ENCODE data around the gene LSP1.

Gene LSP1

GRCh38 chr11:1890856-1891830, 38.3 kb downstream of the LSP1 start:
- no peak for DNase-seq (ENCODE audit: low read depth)

- no peak for DNase-seq (ENCODE audit: low read depth)
Measured at GRCh38 chr11:1891831-1892115, 38.9 kb downstream of the LSP1 start, which contains the start of gene PRR33. TSS of gene PRR33 (minus strand) at chr11:1891895. CDS start at chr11:1890584, 1,311 bp downstream.

GRCh38 chr11:1892116-1892515, 39.2 kb downstream of the LSP1 start:
- no peak for DNase-seq (ENCODE audit: low read depth)

GRCh38 chr11:1892558-1892957, 39.7 kb downstream of the LSP1 start:
- DNase-seq (ENCODE audit: low read depth) = no peak

- DNase-seq (ENCODE audit: low read depth) = no peak
Measured at GRCh38 chr11:1893581-1894359, 40.9 kb downstream of the LSP1 start.

GRCh38 chr11:1894759-1895158, 41.9 kb downstream of the LSP1 start:
- no peak for DNase-seq (ENCODE audit: low read depth)

- no peak for DNase-seq (ENCODE audit: low read depth)
Measured at GRCh38 chr11:1896468-1896867, 43.6 kb downstream of the LSP1 start.

- no peak for DNase-seq (ENCODE audit: low read depth)
Measured at GRCh38 chr11:1896923-1897322, 44.0 kb downstream of the LSP1 start.

GRCh38 chr11:1899090-1899489, 46.2 kb downstream of the LSP1 start:
- no peak for DNase-seq (ENCODE audit: low read depth)

- DNase-seq (ENCODE audit: low read depth) = no peak
Measured at GRCh38 chr11:1899686-1900085, 46.8 kb downstream of the LSP1 start.

- peak; percentile 11 for DNase-seq (ENCODE audit: low read depth)
Measured at GRCh38 chr11:1906181-1906580, 53.3 kb downstream of the LSP1 start.

- DNase-seq (ENCODE audit: low read depth) = no peak
Measured at GRCh38 chr11:1906611-1907423, 53.9 kb downstream of the LSP1 start.

- peak; percentile 34 for DNase-seq (ENCODE audit: low read depth)
Measured at GRCh38 chr11:1908618-1909017, 55.7 kb downstream of the LSP1 start.

GRCh38 chr11:1909524-1909923, 56.6 kb downstream of the LSP1 start:
- DNase-seq (ENCODE audit: low read depth) = no peak

GRCh38 chr11:1912289-1912878, 59.5 kb downstream of the LSP1 start:
- DNase-seq (ENCODE audit: low read depth) = no peak

- DNase-seq (ENCODE audit: low read depth) = no peak
Measured at GRCh38 chr11:1913271-1914060, 60.6 kb downstream of the LSP1 start.

- DNase-seq (ENCODE audit: low read depth) = no peak
Measured at GRCh38 chr11:1915795-1916131, 62.9 kb downstream of the LSP1 start.

- DNase-seq (ENCODE audit: low read depth) = no peak
Measured at GRCh38 chr11:1916132-1916985, 63.5 kb downstream of the LSP1 start.

GRCh38 chr11:1916986-1917522, 64.2 kb downstream of the LSP1 start:
- DNase-seq (ENCODE audit: low read depth) = no peak

Measured in iris pigment epithelial cell (primary cell).